Muscle of leg (tissue), 16 donors: ENCODE results near the gene TMEM235. TPM values are rescaled to one million over a fixed set of nuclear protein-coding genes. Genes with fewer than 3 reads are reported as not detected.
A peak's percentile ranks its signal among the peaks of the same experiment; 100 is the strongest.

Source experiments
- DNase-seq: peaks from one replicate; pipeline ENCODE4 v3.0.0; 2013
- H3K27ac ChIP-seq: one replicate; pipeline ENCODE4 v1.5.1; 2013; ENCODE audit warnings: mild to moderate bottlenecking, low read length, control low read depth
- H3K27me3 ChIP-seq: one replicate; pipeline ENCODE4 v1.6.1; 2013; ENCODE audit warnings: low read length; ENCODE audit not compliant: control insufficient read depth, insufficient read depth
- H3K36me3 ChIP-seq: one replicate; pipeline ENCODE4 v1.6.1; 2013; ENCODE audit warnings: low read length; ENCODE audit not compliant: control insufficient read depth, insufficient read depth
- H3K4me1 ChIP-seq: one replicate; pipeline ENCODE4 v1.6.1; 2013; ENCODE audit warnings: low read length; ENCODE audit not compliant: control insufficient read depth, insufficient read depth
- H3K4me3 ChIP-seq: one replicate; pipeline ENCODE4 v1.5.1; 2013; ENCODE audit warnings: low read length, control low read depth
- H3K9me3 ChIP-seq: replicated peaks from 2 replicates; pipeline ENCODE4 v1.6.1; 2013; ENCODE audit warnings: low read depth, low read length; ENCODE audit not compliant: control insufficient read depth
- WGBS: methylation state at CpG from one replicate; pipeline ENCODE4 v1.1.5; 2013; ENCODE audit warnings: missing lambda C conversion rate; ENCODE audit not compliant: insufficient coverage; 5-methylcytosine and 5-hydroxymethylcytosine counted together
- long read RNA-seq, 11 donors: transcript quantifications; one replicate each; lab custom pipeline, GENCODE V29; 2026
- polyA plus RNA-seq, 8 donors: library from polyadenylated mRNA; unstranded; fragments of 120-200 nt; gene quantifications; one replicate each; pipeline versions ENCODE4 v1.2.1 to v1.2.3, GENCODE V29; 2013; ENCODE audit warnings: inconsistent platforms in 1 of 8, low replicate concordance in 1 of 8; ENCODE audit not compliant: insufficient read length in 8 of 8, insufficient read depth in 1 of 8
- total RNA-seq: library from RNA; stranded (reverse); fragments of 120-200 nt; gene quantifications from one replicate; pipeline ENCODE4 v1.2.4, GENCODE V29; 2013

Gene TMEM235
- total RNA-seq (0.04 TPM), polyA plus RNA-seq (under 1 TPM in 2 of 8 donors, not detected in 6; 0.10 to 0.14 TPM)
- long read RNA-seq, donor 1 = 0 reads
- long read RNA-seq, donor 2 = 0 reads
- long read RNA-seq, donor 3 = 0 reads
- long read RNA-seq, donor 4 = 0 reads
- long read RNA-seq, donor 5 = 0 reads
- long read RNA-seq, donor 6 = 0 reads
- long read RNA-seq, donor 7 = 0 reads
- long read RNA-seq, donor 8 = 0 reads
- long read RNA-seq, donor 9 = 0 reads
- long read RNA-seq, donor 10 = 0 reads
- long read RNA-seq, donor 11 = 0 reads

GRCh38 chr17:78230996-78231935, at the start of gene TMEM235:
Gene TMEM235 (plus strand): TSS chr17:78231631. CDS start chr17:78232024, 393 bp downstream.
- H3K27me3 ChIP-seq = peaks cover 37% of the 10 kb centered on the region
- WGBS = 13% methylated on average over 21 of the region's 52 CpGs
- no peak for DNase-seq
- H3K4me3 ChIP-seq = no peak within 1 kb of the TSS
- no peaks in the 10 kb centered on the region for H3K36me3 ChIP-seq
- H3K9me3 ChIP-seq = no peaks in the 10 kb centered on the region
- H3K27ac ChIP-seq = no peak within 1 kb of the TSS
- peaks cover 50% of the 10 kb centered on the region for H3K4me1 ChIP-seq

DNA sequence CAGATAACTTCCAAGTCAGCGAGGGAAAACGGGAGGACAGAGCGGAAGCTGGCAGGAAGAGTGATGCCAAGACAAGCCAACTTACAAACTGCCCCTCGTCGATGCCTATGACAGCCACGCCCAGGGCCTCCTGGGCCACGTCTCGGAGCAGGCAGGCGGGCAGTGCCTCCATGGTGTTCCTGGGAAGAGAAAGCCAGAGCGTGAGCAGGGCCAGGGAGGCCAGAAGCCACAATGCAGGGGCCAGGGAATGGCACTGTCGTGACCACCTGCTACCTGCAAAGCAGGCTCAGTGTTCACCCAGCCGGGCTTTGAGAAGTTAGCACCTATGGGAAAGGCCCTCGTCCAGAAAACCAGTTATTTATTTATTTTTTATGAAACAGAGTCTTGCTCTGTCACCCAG, 48.9 kb upstream of the TMEM235 start:
- H3K36me3 ChIP-seq = peaks cover 34% of the 10 kb centered on the region
- H3K27me3 ChIP-seq = no peaks in the 10 kb centered on the region
- H3K27ac ChIP-seq = no peak overlapping the region
- H3K4me3 ChIP-seq = no peak overlapping the region
- H3K4me1 ChIP-seq = peaks cover 53% of the 10 kb centered on the region
- no peak for DNase-seq
- 86% methylated on average over 11 of the region's 13 CpGs for WGBS
- no peaks in the 10 kb centered on the region for H3K9me3 ChIP-seq

- 51% methylated on average over 3 of the region's 12 CpGs for WGBS
- Histone ChIP-seq H3K27ac (peak overlapping the region; percentile 20), H3K4me1 (peaks cover 49% of the 10 kb centered on the region)
Observed at GRCh38 chr17:78183916-78184315, 47.5 kb upstream of the TMEM235 start.

DNA sequence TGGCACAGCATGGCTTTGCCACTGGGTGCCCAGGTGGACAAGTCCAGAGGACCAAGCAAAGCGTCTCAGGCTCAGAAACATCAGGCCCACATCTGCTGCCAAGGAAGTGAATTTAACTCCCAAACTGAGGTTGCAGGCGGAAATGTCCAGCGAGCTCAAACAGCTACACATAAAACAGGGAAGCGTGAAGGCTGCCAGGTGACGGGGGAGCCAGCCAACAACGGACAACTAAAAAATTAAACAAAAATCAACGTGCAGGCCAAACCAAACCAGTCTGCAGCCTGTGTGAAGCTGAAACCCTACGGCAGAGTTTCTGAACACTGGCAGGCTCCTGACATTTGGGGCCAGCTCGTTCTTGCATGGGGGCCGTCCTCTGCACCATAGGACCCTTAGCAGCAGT, 47.1 kb upstream of the TMEM235 start:
- peaks cover 22% of the 10 kb centered on the region for H3K36me3 ChIP-seq
- H3K27ac ChIP-seq = peak overlapping the region; percentile 20
- WGBS = 42% methylated on average over 10 of the region's 10 CpGs
- peaks cover 45% of the 10 kb centered on the region for H3K4me1 ChIP-seq
- no peaks in the 10 kb centered on the region for H3K27me3 ChIP-seq
- H3K4me3 ChIP-seq = no peak overlapping the region
- DNase-seq = no peak
- no peaks in the 10 kb centered on the region for H3K9me3 ChIP-seq

More at GRCh38 chr17:78183916-78184315, 47.5 kb upstream of the TMEM235 start:
- Histone ChIP-seq H3K36me3 (peaks cover 25% of the 10 kb centered on the region), H3K9me3 (no peaks in the 10 kb centered on the region), H3K4me3 (no peak overlapping the region), H3K27me3 (no peaks in the 10 kb centered on the region)
- no peak for DNase-seq

- Histone ChIP-seq H3K4me3 (no peak overlapping the region), H3K4me1 (peaks cover 40% of the 10 kb centered on the region), H3K27me3 (no peaks in the 10 kb centered on the region), H3K36me3 (peaks cover 21% of the 10 kb centered on the region), H3K9me3 (no peaks in the 10 kb centered on the region), H3K27ac (no peak overlapping the region)
- no peak for DNase-seq
- 30% methylated on average over 2 of the region's 9 CpGs for WGBS
Observed at GRCh38 chr17:78184868-78185267, 46.6 kb upstream of the TMEM235 start.

GRCh38 chr17:78185981-78186691, 45.3 kb upstream of the TMEM235 start:
- DNase-seq = peak; percentile 74
- H3K27me3 ChIP-seq = no peaks in the 10 kb centered on the region
- peaks cover 21% of the 10 kb centered on the region for H3K36me3 ChIP-seq
- H3K9me3 ChIP-seq = no peaks in the 10 kb centered on the region
- peak overlapping the region; percentile 78 for H3K4me3 ChIP-seq
- peak overlapping the region; percentile 59 for H3K27ac ChIP-seq
- H3K4me1 ChIP-seq = peaks cover 37% of the 10 kb centered on the region
- 39% methylated on average over 5 of the region's 10 CpGs for WGBS

GRCh38 chr17:78186692-78187595, 44.5 kb upstream of the TMEM235 start, which contains the start of the genes AFMID and TK1:
Gene AFMID (plus strand): TSS chr17:78187362. CDS start chr17:78187371, 9 bp downstream.
Gene TK1 (minus strand): TSS chr17:78187052. CDS start chr17:78186994, 58 bp downstream.
- Histone ChIP-seq H3K9me3 (no peaks in the 10 kb centered on the region), H3K27me3 (no peaks in the 10 kb centered on the region), H3K4me1 (peaks cover 37% of the 10 kb centered on the region), H3K4me3 (peak within 1 kb of the TSS; percentile 78), H3K36me3 (peaks cover 24% of the 10 kb centered on the region), H3K27ac (peak within 1 kb of the TSS; percentile 87)
- DNase-seq = peak; percentile 98
- 5% methylated on average over 51 of the region's 57 CpGs for WGBS

DNA sequence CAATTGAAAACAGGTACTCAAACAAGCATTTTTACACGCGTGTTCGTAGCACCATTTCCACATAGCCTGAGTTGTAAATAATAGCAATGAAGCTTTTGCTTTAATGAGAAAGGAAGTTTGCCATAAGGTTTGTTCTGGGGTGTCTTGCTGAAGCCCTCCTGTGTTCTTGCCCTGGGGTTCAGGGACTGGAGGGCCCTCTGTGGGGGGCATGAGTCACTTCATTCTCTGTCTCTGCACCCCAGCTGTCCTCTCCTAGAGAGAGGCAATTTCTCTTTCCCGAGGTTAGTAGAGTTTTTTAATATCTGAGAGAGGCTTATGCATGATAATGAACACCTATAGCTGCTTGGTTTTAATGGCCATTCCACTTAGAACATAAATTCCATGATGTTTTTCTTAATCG, 34.7 kb upstream of the TMEM235 start:
- Histone ChIP-seq H3K4me3 (no peak overlapping the region), H3K4me1 (no peaks in the 10 kb centered on the region), H3K27me3 (no peaks in the 10 kb centered on the region), H3K9me3 (no peaks in the 10 kb centered on the region), H3K36me3 (peaks cover 31% of the 10 kb centered on the region), H3K27ac (no peak overlapping the region)
- no peak for DNase-seq
- WGBS = no CpG with 5 or more reads among the region's 5 CpGs

DNA sequence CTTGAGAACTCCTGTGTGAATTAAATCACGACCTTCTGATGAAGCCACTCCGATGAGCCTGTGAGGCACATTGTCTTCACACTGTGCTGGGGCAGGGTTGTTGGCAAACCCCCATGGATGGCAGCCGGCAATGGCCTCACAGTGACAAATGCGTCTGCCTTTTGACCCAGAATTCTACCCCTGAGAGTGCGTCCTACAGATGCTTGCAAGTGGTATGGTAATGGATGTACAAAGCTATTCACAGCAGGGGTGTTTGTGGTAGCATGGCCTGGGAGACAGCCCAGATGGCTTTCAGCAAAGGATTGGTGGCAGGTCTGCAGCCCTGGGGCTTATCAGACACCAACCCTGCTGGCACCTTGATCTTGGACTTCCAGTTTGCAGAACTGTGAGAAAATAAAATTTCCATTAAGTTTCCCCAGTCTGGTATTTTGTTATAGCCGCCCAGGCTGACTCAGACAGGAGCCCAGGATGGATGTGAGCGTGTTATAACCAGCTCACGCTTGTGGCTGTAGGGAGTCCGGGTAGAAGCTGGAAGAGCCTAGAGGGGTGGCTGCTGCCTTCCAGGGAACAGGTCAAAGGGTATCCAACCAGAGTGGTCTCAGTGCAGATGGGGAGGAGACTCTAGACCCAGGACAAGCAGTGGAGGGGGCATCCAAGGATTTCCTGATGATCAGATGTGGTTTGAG, 34.1 kb upstream of the TMEM235 start:
- Histone ChIP-seq H3K9me3 (no peaks in the 10 kb centered on the region), H3K4me3 (no peak overlapping the region), H3K36me3 (peaks cover 28% of the 10 kb centered on the region), H3K4me1 (no peaks in the 10 kb centered on the region), H3K27ac (no peak overlapping the region), H3K27me3 (no peaks in the 10 kb centered on the region)
- DNase-seq = no peak
- WGBS = 83% methylated on average over 8 of the region's 9 CpGs
